ENCODE results near the gene LRRC4C.
A peak's percentile ranks its signal among the peaks of the same experiment; 100 is the strongest.

The LRRC4C gene

GRCh38 chr11:40328890-40329614 lies 1130.4 kb downstream of the LRRC4C start:
- no peak for DNase-seq

DNA sequence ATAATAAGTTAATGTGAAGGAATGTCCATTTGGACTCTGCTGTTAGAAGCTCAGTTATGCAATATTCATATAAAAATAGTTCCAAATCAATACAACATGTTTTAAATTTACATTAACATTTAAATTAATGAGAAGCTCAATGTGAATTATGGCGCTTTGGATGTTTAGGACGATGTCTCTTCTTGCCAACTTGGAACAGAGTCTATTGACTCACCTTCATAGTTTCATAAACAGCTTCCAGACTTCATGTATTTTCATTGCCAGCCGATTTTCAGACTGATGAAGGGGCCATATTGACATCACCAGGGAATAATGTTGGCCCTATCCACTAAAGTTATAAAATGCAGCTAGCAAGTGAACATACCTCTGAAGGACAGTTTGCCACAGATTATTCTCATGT lies 1136.2 kb downstream of the LRRC4C start:
- DNase-seq, result no peak

GRCh38 chr11:40321537-40321936 lies 1137.9 kb downstream of the LRRC4C start:
- no peak for DNase-seq

- DNase-seq, result no peak
Measured at GRCh38 chr11:40316171-40316570, 1143.3 kb downstream of the LRRC4C start.

GRCh38 chr11:40315122-40315521 lies 1144.3 kb downstream of the LRRC4C start:
- no peak for DNase-seq

DNA sequence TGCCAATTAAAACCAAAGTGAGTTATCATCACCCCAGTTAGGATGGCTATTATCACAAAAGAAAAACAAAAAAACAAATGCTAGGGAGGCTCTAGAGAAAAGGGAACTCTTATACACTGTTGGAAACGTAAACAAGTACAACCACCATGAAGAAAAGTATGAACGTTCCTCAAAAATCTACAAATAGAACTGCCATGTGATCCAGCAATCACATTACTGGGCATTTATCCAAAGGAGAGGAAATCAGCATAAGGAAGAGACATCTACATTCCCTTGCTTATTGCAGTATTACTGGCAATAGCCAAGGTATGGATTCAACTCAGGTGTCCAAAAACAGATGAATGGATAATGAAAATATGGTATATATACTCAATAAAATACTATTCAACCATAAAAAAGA lies 1145.1 kb downstream of the LRRC4C start:
- no peak for DNase-seq

- DNase-seq, result peak in 1 of 2 experiments; percentile 5
Measured at GRCh38 chr11:40306938-40307548, 1152.4 kb downstream of the LRRC4C start.

- DNase-seq, result no peak
Measured at GRCh38 chr11:40302669-40303068, 1156.8 kb downstream of the LRRC4C start.

- no peak for DNase-seq
Measured at GRCh38 chr11:40295466-40295865, 1164.0 kb downstream of the LRRC4C start.

GRCh38 chr11:40294741-40295140 lies 1164.7 kb downstream of the LRRC4C start:
- DNase-seq, result no peak

- DNase-seq, result no peak
Measured at GRCh38 chr11:40294349-40294735, 1165.1 kb downstream of the LRRC4C start.

- peak; percentile 65 to 70 for DNase-seq
Measured at GRCh38 chr11:40293655-40294348, 1165.7 kb downstream of the LRRC4C start.

DNA sequence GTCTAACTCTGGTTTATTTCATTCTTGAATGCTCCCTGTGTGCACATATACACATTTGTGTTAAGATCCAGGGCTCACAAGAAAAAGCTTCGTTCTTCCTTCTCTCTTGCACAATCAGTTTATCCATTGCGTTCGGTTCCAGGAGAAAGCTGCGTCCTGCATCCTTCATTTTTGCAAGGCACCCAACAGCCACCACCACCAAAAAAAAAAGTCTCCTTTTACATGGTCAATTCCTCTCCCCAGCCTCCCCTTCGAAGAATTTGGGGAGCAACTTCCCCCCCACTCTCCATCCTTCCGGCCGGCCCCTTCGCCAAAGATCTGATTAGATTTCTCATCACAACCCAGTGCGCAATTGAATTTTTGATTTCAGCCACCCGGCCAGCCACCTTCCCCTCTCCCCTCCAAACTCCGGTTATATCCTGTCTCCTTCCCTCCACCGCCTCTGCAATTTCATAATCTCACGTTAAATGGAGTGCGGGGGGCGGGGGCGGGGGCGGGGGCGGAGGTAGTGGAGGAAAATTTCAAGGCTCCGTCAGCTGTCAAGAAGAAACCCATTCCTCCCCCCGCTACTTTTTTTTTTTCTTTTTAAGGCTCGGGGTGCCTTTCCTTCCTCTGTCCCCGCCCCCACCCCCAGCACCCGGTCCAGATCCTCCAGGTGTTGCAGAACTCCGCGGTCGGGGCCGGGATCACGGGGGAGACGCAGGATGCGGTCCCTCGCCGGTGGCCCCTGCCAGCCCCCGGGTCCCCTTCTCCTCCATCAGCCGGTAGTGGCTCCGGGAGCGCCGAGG lies 1166.5 kb downstream of the LRRC4C start:
- no peak for DNase-seq

- no peak for DNase-seq
Measured at GRCh38 chr11:40291741-40292140, 1167.7 kb downstream of the LRRC4C start.

DNA sequence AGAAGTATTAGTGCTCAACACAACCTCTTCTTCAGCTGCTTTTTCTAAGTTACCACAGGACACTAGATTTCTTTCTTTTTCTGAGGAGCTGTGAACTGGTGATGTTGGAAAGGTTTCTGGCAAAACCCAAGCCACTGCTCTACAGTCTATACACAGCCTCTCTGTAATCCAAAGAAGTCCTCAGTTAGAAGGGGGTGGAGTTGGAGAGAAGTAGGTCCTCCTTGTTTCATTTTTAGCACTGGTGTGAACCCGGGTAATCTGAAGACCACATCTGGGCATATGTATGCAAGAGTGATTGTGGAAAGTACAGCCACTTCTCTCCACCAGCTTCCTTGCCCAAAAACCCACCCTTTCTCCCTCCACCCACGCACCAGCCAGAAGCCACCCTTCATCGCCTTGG lies 1168.1 kb downstream of the LRRC4C start:
- DNase-seq, result no peak

DNA sequence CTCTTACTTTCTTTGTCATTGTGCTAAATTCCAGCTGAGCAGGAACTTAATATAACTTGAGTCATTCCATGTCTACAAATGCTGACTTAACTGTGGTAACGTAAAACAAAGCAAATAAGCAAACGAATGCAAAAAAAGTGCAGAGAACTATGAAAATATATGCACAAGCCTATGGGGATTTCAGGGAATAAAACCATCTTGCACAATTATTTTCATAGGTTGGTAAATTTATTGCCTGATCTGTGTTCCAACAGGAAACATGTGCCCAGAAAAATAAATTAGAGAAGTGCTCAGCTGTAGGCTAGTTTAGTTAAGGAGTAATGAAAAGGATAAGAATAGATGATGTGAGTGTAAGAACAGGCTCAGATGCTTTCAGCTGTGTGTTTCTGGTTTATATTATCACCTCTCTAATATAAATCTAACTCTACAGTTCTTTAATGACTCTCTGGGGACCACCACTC lies 1169.3 kb downstream of the LRRC4C start:
- no peak for DNase-seq

DNA sequence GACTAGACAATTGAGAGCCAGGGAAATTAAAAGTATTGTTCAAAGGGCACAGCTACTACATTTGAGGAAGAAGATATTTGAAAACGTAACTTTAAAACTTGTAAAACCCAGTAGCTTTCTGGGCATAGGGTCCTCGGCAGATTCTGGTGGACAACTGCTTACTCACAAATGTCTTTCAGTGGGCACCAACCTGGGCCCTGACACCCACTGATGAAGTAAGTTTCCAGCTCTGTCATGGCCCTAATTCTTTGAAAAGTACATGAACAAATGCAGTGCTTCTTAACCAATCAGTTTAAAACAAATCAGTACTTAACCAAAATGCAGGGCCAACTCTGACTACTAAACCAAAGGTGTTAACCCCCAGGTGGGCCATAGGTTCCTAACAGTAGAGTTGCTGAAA lies 1170.1 kb downstream of the LRRC4C start:
- DNase-seq, result no peak

GRCh38 chr11:40287916-40288803 lies 1171.3 kb downstream of the LRRC4C start:
- no peak for DNase-seq

- no peak for DNase-seq
Measured at GRCh38 chr11:40286137-40286536, 1173.3 kb downstream of the LRRC4C start.

DNA sequence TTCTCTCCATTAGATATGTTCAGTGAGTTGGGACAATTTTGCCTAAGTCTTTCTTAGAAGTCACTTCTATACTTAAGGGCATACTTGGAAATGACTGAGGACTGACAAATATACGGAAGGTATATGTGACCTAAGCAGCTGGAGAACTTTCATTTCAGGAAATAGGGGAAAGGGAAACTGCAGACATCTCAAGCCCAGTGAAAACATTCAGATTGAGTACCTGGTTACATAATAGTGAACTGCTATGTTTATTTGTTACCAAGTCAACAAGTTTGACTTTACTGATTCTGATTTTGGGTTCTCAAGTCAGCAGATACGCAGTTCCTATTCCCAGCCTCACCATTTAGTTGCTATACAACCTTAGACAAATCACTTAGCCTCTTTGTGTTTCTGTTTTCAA lies 1173.9 kb downstream of the LRRC4C start:
- DNase-seq, result no peak

DNA sequence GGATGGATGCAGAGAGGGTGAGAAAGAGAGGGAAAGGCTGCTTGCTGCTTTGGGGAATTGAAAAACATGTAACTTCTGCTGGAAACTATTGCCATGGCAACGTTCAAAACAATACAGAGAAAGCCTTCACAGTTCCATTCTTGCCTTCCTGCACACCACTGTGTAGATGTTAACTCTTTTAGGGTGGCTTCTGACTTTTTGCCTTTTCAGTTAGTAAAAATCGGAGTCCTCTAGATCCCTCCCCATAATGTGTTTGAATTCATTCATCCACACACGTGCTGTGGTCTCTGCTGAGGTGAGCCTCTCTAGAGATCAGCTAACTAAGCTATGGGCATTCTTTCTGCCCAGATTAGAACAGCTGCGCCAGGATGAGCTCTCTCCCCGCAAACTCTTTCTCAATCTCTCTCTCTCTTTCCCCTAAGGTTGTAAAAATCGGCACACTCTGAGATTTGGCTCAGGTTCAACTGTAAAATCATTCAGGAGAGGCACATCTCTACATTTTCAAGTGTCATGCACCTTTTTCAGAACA lies 1178.3 kb downstream of the LRRC4C start:
- DNase-seq, result no peak

All from NCI-H1930 (cell line).